Hepatocyte (in vitro differentiated cells): ENCODE measurements around the gene CIDEB.

Experiments
- CTCF ChIP-seq: fragments of 200-600 bp; sonication (generic); IDR thresholded peaks from 2 replicates; pipeline ENCODE4 v1.5.1; 2016; ENCODE audit warnings: antibody characterized with exemption, mild to moderate bottlenecking; ENCODE audit not compliant: poor library complexity
- EZH2 ChIP-seq: fragments of 200-600 bp; sonication (generic); IDR thresholded peaks from 2 replicates; pipeline ENCODE4 v1.6.1; 2016; ENCODE audit warnings: antibody characterized with exemption, mild to moderate bottlenecking, borderline replicate concordance

GRCh38 chr14:24307575-24308341 lies at the start of gene CIDEB:
- TF ChIP-seq CTCF (peak; percentile 97), EZH2 (no peak)
